ENCODE data around the gene PHETA2.
A peak's percentile ranks its signal among the peaks of the same experiment; 100 is the strongest.

The PHETA2 gene

GRCh38 chr22:42074132-42074811 is at the start of gene PHETA2:
Gene PHETA2, plus strand, starts transcription at chr22:42074248. Its CDS starts 3,046 bp downstream, at chr22:42077294.
- DNase-seq (ENCODE audit: low read depth in 3 of 3, low spot score in 1 of 3) = peak in 1 of 3 donors; percentile 35

- no peak for DNase-seq (ENCODE audit: low read depth in 3 of 3, low spot score in 1 of 3)
Observed at GRCh38 chr22:42025421-42025820, 48.6 kb upstream of the PHETA2 start.

GRCh38 chr22:42026705-42027104 is 47.3 kb upstream of the PHETA2 start:
- DNase-seq (ENCODE audit: low read depth in 3 of 3, low spot score in 1 of 3) = no peak

GRCh38 chr22:42033263-42034181 is 40.5 kb upstream of the PHETA2 start:
- no peak for DNase-seq (ENCODE audit: low read depth in 3 of 3, low spot score in 1 of 3)

GRCh38 chr22:42035256-42035655 is 38.8 kb upstream of the PHETA2 start:
- no peak for DNase-seq (ENCODE audit: low read depth in 3 of 3, low spot score in 1 of 3)

GRCh38 chr22:42039271-42039670 is 34.8 kb upstream of the PHETA2 start:
- DNase-seq (ENCODE audit: low read depth in 3 of 3, low spot score in 1 of 3) = no peak

GRCh38 chr22:42041784-42042183 is 32.3 kb upstream of the PHETA2 start:
- no peak for DNase-seq (ENCODE audit: low read depth in 3 of 3, low spot score in 1 of 3)

- DNase-seq (ENCODE audit: low read depth in 3 of 3, low spot score in 1 of 3) = no peak
Observed at GRCh38 chr22:42050641-42051180, 23.3 kb upstream of the PHETA2 start.

GRCh38 chr22:42052765-42053164 is 21.3 kb upstream of the PHETA2 start:
- no peak for DNase-seq (ENCODE audit: low read depth in 3 of 3, low spot score in 1 of 3)

- no peak for DNase-seq (ENCODE audit: low read depth in 3 of 3, low spot score in 1 of 3)
Observed at GRCh38 chr22:42056757-42057511, 17.1 kb upstream of the PHETA2 start.

GRCh38 chr22:42060489-42060888 is 13.6 kb upstream of the PHETA2 start:
- no peak for DNase-seq (ENCODE audit: low read depth in 3 of 3, low spot score in 1 of 3)

- DNase-seq (ENCODE audit: low read depth in 3 of 3, low spot score in 1 of 3) = no peak
Observed at GRCh38 chr22:42061041-42061440, 13.0 kb upstream of the PHETA2 start.

GRCh38 chr22:42062506-42063170 is 11.4 kb upstream of the PHETA2 start:
- DNase-seq (ENCODE audit: low read depth in 3 of 3, low spot score in 1 of 3) = no peak

GRCh38 chr22:42064629-42065028 is 9.4 kb upstream of the PHETA2 start:
- DNase-seq (ENCODE audit: low read depth in 3 of 3, low spot score in 1 of 3) = no peak

- no peak for DNase-seq (ENCODE audit: low read depth in 3 of 3, low spot score in 1 of 3)
Observed at GRCh38 chr22:42065438-42066125, 8.5 kb upstream of the PHETA2 start.

- no peak for DNase-seq (ENCODE audit: low read depth in 3 of 3, low spot score in 1 of 3)
Observed at GRCh38 chr22:42066126-42066761, 7.8 kb upstream of the PHETA2 start.

- DNase-seq (ENCODE audit: low read depth in 3 of 3, low spot score in 1 of 3) = no peak
Observed at GRCh38 chr22:42066937-42067336, 7.1 kb upstream of the PHETA2 start.

- no peak for DNase-seq (ENCODE audit: low read depth in 3 of 3, low spot score in 1 of 3)
Observed at GRCh38 chr22:42067671-42068251, 6.3 kb upstream of the PHETA2 start.

GRCh38 chr22:42068291-42068690 is 5.8 kb upstream of the PHETA2 start:
- DNase-seq (ENCODE audit: low read depth in 3 of 3, low spot score in 1 of 3) = no peak
